GM19452 (cell line): ENCODE measurements around the gene SLC39A8.
"Not testable (repeated sequence)": the region's sequence is repeated elsewhere in the genome, so short reads cannot be mapped to it uniquely, and the experiment has no call there.

Experiments used
- ATAC-seq: cut with Tn5 transposase; IDR thresholded peaks from one replicate; pipeline ENCODE4 v1.9.1; 2021; ENCODE audit not compliant: unreplicated experiment

The SLC39A8 gene

GRCh38 chr4:102344954-102345794, at the start of gene SLC39A8:
TSS of gene SLC39A8 (minus strand) at chr4:102345482. CDS start at chr4:102344662, 820 bp downstream.
- peak; percentile 80 for ATAC-seq

- ATAC-seq: no peak
Measured at GRCh38 chr4:102392033-102392744, 46.9 kb upstream of the SLC39A8 start.

GRCh38 chr4:102390438-102390837, 45.2 kb upstream of the SLC39A8 start:
- ATAC-seq: peak; percentile 94

GRCh38 chr4:102388611-102389010, 43.3 kb upstream of the SLC39A8 start:
- no peak for ATAC-seq

GRCh38 chr4:102387552-102388150, 42.4 kb upstream of the SLC39A8 start:
- no peak for ATAC-seq

GRCh38 chr4:102386966-102387365, 41.7 kb upstream of the SLC39A8 start:
- no peak for ATAC-seq

- ATAC-seq: not testable (repeated sequence)
Measured at GRCh38 chr4:102380253-102380652, 35.0 kb upstream of the SLC39A8 start.

- no peak for ATAC-seq
Measured at GRCh38 chr4:102362922-102363432, 17.7 kb upstream of the SLC39A8 start.

GRCh38 chr4:102358128-102358527, 12.8 kb upstream of the SLC39A8 start:
- no peak for ATAC-seq

- not testable (repeated sequence) for ATAC-seq
Measured at GRCh38 chr4:102357637-102358036, 12.4 kb upstream of the SLC39A8 start.

GRCh38 chr4:102356562-102357202, 11.4 kb upstream of the SLC39A8 start:
- ATAC-seq: no peak

- no peak for ATAC-seq
Measured at GRCh38 chr4:102355748-102356147, 10.5 kb upstream of the SLC39A8 start.

GRCh38 chr4:102354671-102355454, 9.6 kb upstream of the SLC39A8 start:
- ATAC-seq: no peak

GRCh38 chr4:102352781-102353180, 7.5 kb upstream of the SLC39A8 start:
- ATAC-seq: no peak

- no peak for ATAC-seq
Measured at GRCh38 chr4:102350634-102351033, 5.4 kb upstream of the SLC39A8 start.

GRCh38 chr4:102348701-102349100, 3.4 kb upstream of the SLC39A8 start:
- ATAC-seq: no peak

GRCh38 chr4:102345795-102346100, 466 bp upstream of the SLC39A8 start:
- no peak for ATAC-seq

- ATAC-seq: peak; percentile 49
Measured at GRCh38 chr4:102344520-102344953, 745 bp downstream of the SLC39A8 start.

GRCh38 chr4:102343964-102344519, 1.2 kb downstream of the SLC39A8 start:
- ATAC-seq: peak; percentile 41
